CD14-positive monocyte (primary cell): ENCODE results near the gene AP1B1. TPM values are rescaled to one million over a fixed set of nuclear protein-coding genes. Genes with fewer than 3 reads are reported as not detected.
"Not testable (repeated sequence)": the region's sequence is repeated elsewhere in the genome, so short reads cannot be mapped to it uniquely, and the experiment has no call there.

Source experiments
- DNase-seq, 3 donors: peaks; one replicate each; pipeline ENCODE4 v3.0.0-alpha.2; 2011 to 2022
- H2AFZ ChIP-seq: 2 replicates; pipeline ENCODE4 v1.6.0; 2012; ENCODE audit warnings: mild to moderate bottlenecking, low read depth, low read length, inconsistent platforms; ENCODE audit not compliant: insufficient read depth, poor library complexity, severe bottlenecking
- H3K27ac ChIP-seq, 2 donors: 1 replicate in 1 of 2; 2 replicates in 1 of 2; pipeline ENCODE4 v1.5.1; 2012 to 2013; ENCODE audit warnings: low read length in 2 of 2, control low read depth in 1 of 2, inconsistent platforms in 1 of 2, low read depth in 1 of 2, mild to moderate bottlenecking in 1 of 2
- H3K27me3 ChIP-seq, 2 donors: one replicate each; pipeline versions ENCODE4 v1.6.0 to v1.6.1; 2011 to 2013; ENCODE audit warnings: low read length in 2 of 2; ENCODE audit not compliant: control insufficient read depth in 2 of 2, insufficient read depth in 2 of 2
- H3K36me3 ChIP-seq, 2 donors: replicated peaks in 1 of 2; 1 replicate in 1 of 2; 2 replicates in 1 of 2; pipeline versions ENCODE4 v1.5.1 to v1.6.1; 2012 to 2013; ENCODE audit warnings: low read length in 2 of 2, control low read depth in 1 of 2, inconsistent platforms in 1 of 2, mild to moderate bottlenecking in 1 of 2; ENCODE audit not compliant: insufficient read depth in 2 of 2, control insufficient read depth in 1 of 2
- H3K4me1 ChIP-seq, 2 donors: 1 replicate in 1 of 2; 2 replicates in 1 of 2; pipeline versions ENCODE4 v1.5.1 to v1.6.1; 2012 to 2013; ENCODE audit warnings: low read length in 2 of 2, control low read depth in 1 of 2, inconsistent platforms in 1 of 2, mild to moderate bottlenecking in 1 of 2, moderate library complexity in 1 of 2; ENCODE audit not compliant: insufficient read depth in 2 of 2, control insufficient read depth in 1 of 2
- H3K4me2 ChIP-seq: replicated peaks from 2 replicates; pipeline ENCODE3; 2012; ENCODE audit warnings: low read length, moderate library complexity, mild to moderate bottlenecking; ENCODE audit not compliant: poor library complexity, severe bottlenecking; ENCODE audit errors: extremely low read depth
- H3K4me3 ChIP-seq, 3 experiments: fragments of 200-600 bp in 1 of 3; sonication (generic) in 1 of 3; replicated peaks in 1 of 3; 1 replicate in 2 of 3; 2 replicates in 1 of 3; pipeline ENCODE4 v1.5.1; 2011 to 2013; ENCODE audit warnings: low read length in 3 of 3, mild to moderate bottlenecking in 3 of 3, control low read depth in 2 of 3, low read depth in 2 of 3, inconsistent platforms in 1 of 3, moderate library complexity in 1 of 3
- H3K79me2 ChIP-seq: 2 replicates; pipeline ENCODE4 v1.6.0; 2012; ENCODE audit warnings: mild to moderate bottlenecking, control low read depth, inconsistent platforms, low read length, moderate library complexity; ENCODE audit not compliant: insufficient read depth
- H3K9ac ChIP-seq: 2 replicates; pipeline ENCODE4 v1.6.0; 2017; ENCODE audit warnings: low read length, mild to moderate bottlenecking; ENCODE audit not compliant: insufficient read depth, poor library complexity, severe bottlenecking
- H3K9me3 ChIP-seq, 2 donors: replicated peaks in 1 of 2; 1 replicate in 1 of 2; 2 replicates in 1 of 2; pipeline versions ENCODE4 v1.5.1 to v1.6.1; 2012 to 2013; ENCODE audit warnings: low read length in 2 of 2, control low read depth in 1 of 2; ENCODE audit not compliant: control insufficient read depth in 1 of 2, insufficient read depth in 1 of 2
- H4K20me1 ChIP-seq: 2 replicates; pipeline ENCODE4 v1.6.0; 2012; ENCODE audit warnings: mild to moderate bottlenecking, low read length, control low read depth, moderate library complexity; ENCODE audit not compliant: insufficient read depth
- H3K27ac Mint-ChIP-seq, 7 donors: one replicate each; pipeline ENCODE4 v1.8.0; 2020; ENCODE audit warnings: mild to moderate bottlenecking in 7 of 7, mixed read lengths in 7 of 7, moderate library complexity in 6 of 7, inconsistent platforms in 2 of 7
- H3K27me3 Mint-ChIP-seq, 3 donors: one replicate each; pipeline ENCODE4 v1.8.0; 2021 to 2022; ENCODE audit warnings: low read depth in 3 of 3, mild to moderate bottlenecking in 3 of 3, mixed read lengths in 3 of 3, moderate library complexity in 3 of 3, inconsistent platforms in 1 of 3
- H3K36me3 Mint-ChIP-seq, 2 donors: one replicate each; pipeline ENCODE4 v1.8.0; 2020; ENCODE audit warnings: mixed read lengths in 2 of 2, inconsistent platforms in 1 of 2, mild to moderate bottlenecking in 1 of 2
- H3K4me1 Mint-ChIP-seq: one replicate; pipeline ENCODE4 v1.8.0; 2020; ENCODE audit warnings: mild to moderate bottlenecking, mixed read lengths
- H3K4me3 Mint-ChIP-seq, 2 donors: one replicate each; pipeline ENCODE4 v1.8.0; 2020; ENCODE audit warnings: mild to moderate bottlenecking in 2 of 2, mixed read lengths in 2 of 2, moderate library complexity in 1 of 2
- H3K9me3 Mint-ChIP-seq, 7 donors: one replicate each; pipeline ENCODE4 v1.8.0; 2020 to 2022; ENCODE audit warnings: mixed read lengths in 7 of 7, mild to moderate bottlenecking in 6 of 7, moderate library complexity in 6 of 7, inconsistent platforms in 2 of 7
- CTCF ChIP-seq: fragments of 200-600 bp; IDR thresholded peaks from one replicate; pipeline ENCODE4 v1.8.0; 2022; ENCODE audit warnings: antibody characterized with exemption, mild to moderate bottlenecking
- WGBS: methylation state at CpG from one replicate; pipeline ENCODE4 v1.1.5; 2013; ENCODE audit warnings: missing lambda C conversion rate; ENCODE audit not compliant: insufficient coverage; 5-methylcytosine and 5-hydroxymethylcytosine counted together
- intact Hi-C, 2 donors: fragments of 100-400 bp; cut with micrococcal nuclease; formaldehyde crosslinking; loops; one replicate each; pipeline versions ENCODE4 v1.15.0 to v1.15.1; 2023
- polyA plus RNA-seq, 3 donors: library from polyadenylated mRNA; depleted of rRNA in 1 of 3; unstranded in 2 of 3; stranded (reverse) in 1 of 3; fragments of 300-500 nt in 2 of 3; fragments of >200 nt in 1 of 3; fragmentation: Illumina TruSeq in 2 of 3; gene quantifications; 1 replicate in 2 of 3; 2 replicates in 1 of 3; pipeline ENCODE4 v1.2.3, GENCODE V29; 2012 to 2021

The AP1B1 gene
- polyA plus RNA-seq, 3 donors, result 29.0 to 102 (median 40.3) TPM

DNA sequence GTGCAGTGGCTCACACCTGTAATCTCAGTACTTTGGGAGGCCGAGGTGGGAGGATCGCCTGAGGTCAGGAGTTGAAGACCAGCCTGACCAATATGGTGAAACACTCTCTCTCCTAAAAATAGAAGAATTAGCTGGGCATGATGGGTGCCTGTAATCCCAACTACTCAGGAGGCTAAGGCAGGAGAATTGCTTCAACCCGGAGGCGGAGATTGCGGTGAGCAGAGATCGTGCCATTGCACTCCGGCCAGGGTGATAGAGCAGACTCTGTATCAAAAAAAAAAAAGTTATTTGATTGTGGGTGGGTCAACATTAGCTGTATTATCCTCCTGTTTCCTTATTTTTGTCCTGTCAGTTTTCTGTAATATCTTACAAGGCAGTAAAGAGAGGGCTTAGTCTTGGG lies 38.1 kb upstream of the AP1B1 start:
- WGBS, result no CpG with 5 or more reads among the region's 7 CpGs
- H3K36me3 ChIP-seq, result no peaks in the 10 kb centered on the region
- Mint-ChIP-seq H3K4me1 (no peaks in the 10 kb centered on the region), H3K9me3 (no peaks in the 10 kb centered on the region), H3K27me3 (peaks cover 5 to 13% (median 5%) of the 10 kb centered on the region in 3 donors), H3K36me3 (no peaks in the 10 kb centered on the region), H3K4me3 (no peak overlapping the region), H3K27ac (no peak overlapping the region)
- H4K20me1 ChIP-seq, result no peaks in the 10 kb centered on the region
- no peaks in the 10 kb centered on the region for H3K79me2 ChIP-seq
- H3K27ac ChIP-seq, result no peak overlapping the region
- no peaks in the 10 kb centered on the region for H3K4me1 ChIP-seq
- intact Hi-C loops, result no loop called here
- TF ChIP-seq CTCF, result no peak
- DNase-seq, result no peak
- no peaks in the 10 kb centered on the region for H3K9me3 ChIP-seq
- H3K4me2 ChIP-seq, result no peak overlapping the region
- peaks cover 0 to 2% of the 10 kb centered on the region in 2 donors for H3K27me3 ChIP-seq
- no peak overlapping the region for H2AFZ ChIP-seq
- H3K4me3 ChIP-seq, result no peak overlapping the region
- no peak overlapping the region for H3K9ac ChIP-seq

DNA sequence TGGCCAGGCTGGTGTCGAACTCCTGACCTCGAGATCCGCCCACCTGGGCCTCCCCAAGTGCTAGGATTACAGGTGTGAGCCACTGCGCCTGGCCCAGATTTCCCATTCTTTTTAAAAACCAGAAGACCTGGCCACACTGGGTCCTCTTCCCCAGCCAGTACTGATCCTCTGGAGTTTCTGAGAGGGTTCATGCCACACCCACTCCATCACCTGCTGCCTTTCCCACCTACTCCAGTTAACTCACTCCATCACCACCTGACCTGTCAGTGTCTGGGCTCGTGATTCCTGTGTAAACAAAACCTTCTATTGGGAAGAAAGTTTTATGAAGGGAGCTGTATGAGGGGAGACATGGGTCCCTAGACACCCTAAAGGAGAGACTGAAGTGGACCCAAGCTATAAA lies 30.3 kb upstream of the AP1B1 start:
- WGBS, result no CpG with 5 or more reads among the region's 5 CpGs
- H3K9me3 Mint-ChIP-seq, H3K4me3 ChIP-seq, H3K27me3 ChIP-seq, H3K9me3 ChIP-seq, H3K27me3 Mint-ChIP-seq, H3K36me3 Mint-ChIP-seq, H2AFZ ChIP-seq, H3K36me3 ChIP-seq, H3K9ac ChIP-seq, H4K20me1 ChIP-seq, intact Hi-C loops, H3K27ac Mint-ChIP-seq, H3K4me2 ChIP-seq, H3K4me3 Mint-ChIP-seq, H3K79me2 ChIP-seq, H3K27ac ChIP-seq, DNase-seq: not testable (repeated sequence)
- H3K4me1 ChIP-seq, result peaks cover 7 to 13% of the 10 kb centered on the region in 2 donors
- peaks cover 14% of the 10 kb centered on the region for H3K4me1 Mint-ChIP-seq

DNA sequence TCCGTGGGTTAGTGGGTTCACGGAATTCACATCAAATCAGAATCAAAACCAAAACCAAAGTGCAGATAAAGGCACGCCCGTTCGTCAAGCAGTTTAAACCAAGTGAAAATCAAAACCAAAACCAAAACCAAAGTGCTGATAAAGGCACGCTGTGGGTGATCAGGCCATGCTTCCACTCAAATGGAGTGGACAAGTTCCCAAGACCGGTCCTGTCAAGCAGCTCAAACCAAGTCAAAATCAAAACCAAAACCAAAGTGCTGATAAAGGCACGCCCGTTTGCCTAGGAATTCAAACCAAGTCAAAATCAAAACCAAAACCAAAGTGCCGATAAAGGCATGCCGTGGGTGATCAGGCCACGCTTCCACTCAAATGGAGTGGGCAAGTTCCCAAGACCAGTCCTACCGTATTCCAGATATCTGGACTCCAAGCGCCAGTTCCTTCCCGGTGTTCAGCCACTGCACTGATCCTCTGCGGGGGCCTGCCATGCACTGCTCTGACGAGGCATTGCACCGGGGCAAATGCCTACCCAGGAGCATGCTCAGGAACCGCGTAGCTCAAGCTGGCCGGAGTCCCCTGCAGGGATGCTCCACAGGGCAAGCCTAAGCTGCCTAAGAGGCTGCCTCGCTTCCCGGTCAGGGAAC lies 26.7 kb upstream of the AP1B1 start:
- Mint-ChIP-seq H3K4me1 (peaks cover 35% of the 10 kb centered on the region), H3K4me3 (peak overlapping the region; percentile 90 to 98), H3K27ac (peak overlapping the region; percentile 87 to 92 (median 89))
- H3K27me3 Mint-ChIP-seq, H4K20me1 ChIP-seq, H3K9me3 ChIP-seq, H3K9me3 Mint-ChIP-seq, H3K36me3 ChIP-seq, H3K27me3 ChIP-seq, H3K79me2 ChIP-seq, H3K36me3 Mint-ChIP-seq: not testable (repeated sequence)
- peak; percentile 36 to 55 (median 46) for DNase-seq
- H3K27ac ChIP-seq, result peak overlapping the region; percentile 27 to 67
- H3K4me3 ChIP-seq, result peak overlapping the region; percentile 60 to 82 (median 63)
- intact Hi-C loops, result loop anchor here in 1 of 2 donors (2.0 kb wide), 1 partner anchor 26 kb away; the partner anchor contains the start of gene AP1B1
- WGBS, result 32% methylated on average over 23 of the region's 23 CpGs
- peak overlapping the region; percentile 91 for H2AFZ ChIP-seq
- H3K9ac ChIP-seq, result peak overlapping the region; percentile 27
- H3K4me2 ChIP-seq, result peak overlapping the region; percentile 74
- peaks cover 26 to 34% of the 10 kb centered on the region in 2 donors for H3K4me1 ChIP-seq
